H1 (cell line): ENCODE measurements around the gene NEUROG1. TPM values are rescaled to one million over a fixed set of nuclear protein-coding genes. Genes with fewer than 3 reads are reported as not detected.

Experiments used
- CTBP2 ChIP-seq: IDR thresholded peaks from 2 replicates; pipeline ENCODE4 v1.7.0; 2011; ENCODE audit warnings: borderline replicate concordance, mild to moderate bottlenecking, moderate library complexity, mixed read lengths, low read length; ENCODE audit not compliant: insufficient read depth, insufficient read length
- EZH2 ChIP-seq: fragments of 200-600 bp; sonication (generic); IDR thresholded peaks from 2 replicates; pipeline ENCODE4 v1.7.1; 2012; ENCODE audit warnings: low read depth, mild to moderate bottlenecking, moderate library complexity, low read length, inconsistent platforms; ENCODE audit not compliant: severe bottlenecking
- HDAC2 ChIP-seq, 2 experiments: fragments of 300-600 bp in 1 of 2; sonication (generic) in 1 of 2; IDR thresholded peaks; 2 replicates each; pipeline ENCODE4 v1.6.1; 2011 to 2012; ENCODE audit warnings: low read depth in 2 of 2, low read length in 2 of 2, mild to moderate bottlenecking in 2 of 2, moderate library complexity in 2 of 2, borderline replicate concordance in 1 of 2, inconsistent platforms in 1 of 2
- KDM5A ChIP-seq: fragments of 200-600 bp; IDR thresholded peaks from 2 replicates; pipeline ENCODE4 v1.7.1; 2012; ENCODE audit warnings: mild to moderate bottlenecking, low read length, inconsistent platforms, mixed read lengths
- NANOG ChIP-seq: IDR thresholded peaks from 2 replicates; pipeline ENCODE4 v1.6.1; 2011; ENCODE audit warnings: low read length, low read depth, mild to moderate bottlenecking, inconsistent platforms; ENCODE audit not compliant: insufficient read depth, poor library complexity, severe bottlenecking
- PHF8 ChIP-seq: fragments of 200-600 bp; sonication (generic); conservative IDR thresholded peaks from 2 replicates; pipeline ENCODE4 v1.7.1; 2012; ENCODE audit warnings: low read depth, mild to moderate bottlenecking, inconsistent platforms, low read length, moderate library complexity
- POU5F1 ChIP-seq: IDR thresholded peaks from 2 replicates; pipeline ENCODE4 v1.6.1; 2011; ENCODE audit warnings: low read depth, mild to moderate bottlenecking, low read length, moderate library complexity
- SP1 ChIP-seq: IDR thresholded peaks from 2 replicates; pipeline ENCODE4 v1.6.1; 2011; ENCODE audit warnings: low read depth, low read length
- SUZ12 ChIP-seq: fragments of 200-600 bp; sonication (generic); IDR thresholded peaks from 2 replicates; pipeline ENCODE4 v1.6.1; 2012; ENCODE audit warnings: mild to moderate bottlenecking, inconsistent platforms, low read length, moderate library complexity, mixed read lengths
- TBP ChIP-seq: IDR thresholded peaks from 2 replicates; pipeline ENCODE4 v1.6.1; 2011; ENCODE audit warnings: low read depth, low read length, improper control_type of control experiment
- YY1 ChIP-seq: IDR thresholded peaks from 2 replicates; pipeline ENCODE4 v1.6.1; 2011; ENCODE audit warnings: low read depth, mild to moderate bottlenecking, low read length
- polyA plus RNA-seq, 7 experiments: library from polyadenylated mRNA; depleted of rRNA in 3 of 7; stranded (reverse) in 5 of 7; unstranded in 2 of 7; fragments of >200 nt in 5 of 7; fragments of 200-250 nt in 2 of 7; gene quantifications; 1 replicate in 5 of 7; 2 replicates in 1 of 7; 4 replicates in 1 of 7; pipeline versions ENCODE4 v1.2.1 to v1.2.3, GENCODE V29; 2011 to 2013; ENCODE audit warnings: missing spikeins in 2 of 7, mixed read lengths in 2 of 7
- total RNA-seq: library from RNA; stranded (reverse); fragmentation: NEBNext Ultra II Directional; extraction: Animal tissue kit (Norgen Biotek cat#: 25700); gene quantifications from 2 replicates; pipeline ENCODE4 v1.2.1, GENCODE V29; 2021
- TF ChIP-seq, protein P1 (sequence below): IDR thresholded peaks from 2 replicates; pipeline ENCODE4 v1.6.1; 2012; ENCODE audit warnings: inconsistent platforms
- TF ChIP-seq, protein P2 (sequence below): IDR thresholded peaks from 2 replicates; pipeline ENCODE4 v1.6.1; 2012; ENCODE audit warnings: inconsistent platforms
- TF ChIP-seq, protein P3 (sequence below), 3 experiments: IDR thresholded peaks; 1 replicate in 2 of 3; 2 replicates in 1 of 3; pipeline versions ENCODE4 v1.5.1 to v1.6.1; 2011; ENCODE audit warnings: low read length in 3 of 3, mild to moderate bottlenecking in 3 of 3, inconsistent platforms in 2 of 3, low read depth in 1 of 3, moderate library complexity in 1 of 3; ENCODE audit not compliant: insufficient read depth in 1 of 3; ENCODE audit errors: control extremely low read depth in 1 of 3
- TF ChIP-seq, protein P4 (sequence below): IDR thresholded peaks from 2 replicates; pipeline ENCODE4 v1.6.1; 2011; ENCODE audit warnings: low read depth, mild to moderate bottlenecking, low read length; ENCODE audit not compliant: insufficient read depth

NEUROG1 gene
- total and polyA plus RNA-seq, 2 of the 8 experiments (the other 6 are each of a cell fraction or from before 2014, with no cell fraction given) = not detected

DNA sequence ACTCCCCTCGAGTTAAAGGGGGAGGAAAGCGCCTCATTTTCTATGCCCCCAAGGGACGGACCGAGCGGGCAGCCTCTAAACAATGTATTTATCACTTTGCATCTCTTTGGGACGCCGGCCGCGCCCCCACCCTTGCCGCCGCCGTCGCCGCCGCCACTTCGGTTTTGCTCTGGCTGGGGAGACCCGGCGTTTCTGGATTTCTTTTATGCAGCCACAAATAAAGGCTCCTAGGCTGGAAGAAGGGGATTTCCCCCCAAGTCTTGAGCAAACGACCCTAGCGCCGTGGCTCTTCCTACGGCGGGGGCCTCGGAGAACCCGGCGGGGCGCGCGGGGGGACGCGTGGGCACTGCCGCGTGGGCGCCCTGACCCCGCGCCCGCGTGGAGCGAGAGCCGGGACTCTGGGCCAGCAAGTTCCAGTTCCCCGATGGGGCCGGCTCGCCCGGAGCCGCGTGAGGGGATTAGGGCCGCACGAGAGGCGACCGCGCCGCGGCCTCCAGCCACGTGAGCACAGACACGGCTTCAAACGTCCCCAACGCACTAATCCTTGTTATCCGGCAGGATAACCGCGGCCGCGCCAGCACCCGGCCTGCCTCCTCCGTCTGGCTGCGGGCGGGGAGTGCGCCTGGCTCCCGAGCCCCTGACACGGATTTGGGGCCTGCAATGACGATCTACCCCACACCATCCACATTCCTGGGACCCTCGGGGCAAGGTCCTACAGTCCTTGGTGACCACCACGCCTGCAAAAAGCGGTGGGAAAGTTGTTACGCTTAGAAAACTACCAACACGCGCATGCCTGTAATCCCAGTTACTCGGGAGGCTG lies 7.9 kb upstream of the NEUROG1 start (continued):
- no peak for TF ChIP-seq YY1
- TF ChIP-seq EZH2 = peak; percentile 91
- no peak for TF ChIP-seq TBP
- no peak for TF ChIP-seq NANOG
- TF ChIP-seq POU5F1 = no peak
- TF ChIP-seq, protein P1, sequence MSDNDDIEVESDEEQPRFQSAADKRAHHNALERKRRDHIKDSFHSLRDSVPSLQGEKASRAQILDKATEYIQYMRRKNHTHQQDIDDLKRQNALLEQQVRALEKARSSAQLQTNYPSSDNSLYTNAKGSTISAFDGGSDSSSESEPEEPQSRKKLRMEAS = peak; percentile 68
- TF ChIP-seq KDM5A = no peak
- 0 out of 4 replicates have a peak, but pooled peaks of 1 of the 2 experiments have one; percentile 61 for TF ChIP-seq HDAC2 (IDR thresholded peaks at IDR 0.05; ENCODE audit: borderline replicate concordance in 1 of 2, low read depth in 2 of 2, low read length in 2 of 2)
- no peak for TF ChIP-seq SP1
- TF ChIP-seq PHF8 = no peak
- TF ChIP-seq, protein P2, sequence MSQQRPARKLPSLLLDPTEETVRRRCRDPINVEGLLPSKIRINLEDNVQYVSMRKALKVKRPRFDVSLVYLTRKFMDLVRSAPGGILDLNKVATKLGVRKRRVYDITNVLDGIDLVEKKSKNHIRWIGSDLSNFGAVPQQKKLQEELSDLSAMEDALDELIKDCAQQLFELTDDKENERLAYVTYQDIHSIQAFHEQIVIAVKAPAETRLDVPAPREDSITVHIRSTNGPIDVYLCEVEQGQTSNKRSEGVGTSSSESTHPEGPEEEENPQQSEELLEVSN = peak; percentile 64
- TF ChIP-seq, protein P3, sequence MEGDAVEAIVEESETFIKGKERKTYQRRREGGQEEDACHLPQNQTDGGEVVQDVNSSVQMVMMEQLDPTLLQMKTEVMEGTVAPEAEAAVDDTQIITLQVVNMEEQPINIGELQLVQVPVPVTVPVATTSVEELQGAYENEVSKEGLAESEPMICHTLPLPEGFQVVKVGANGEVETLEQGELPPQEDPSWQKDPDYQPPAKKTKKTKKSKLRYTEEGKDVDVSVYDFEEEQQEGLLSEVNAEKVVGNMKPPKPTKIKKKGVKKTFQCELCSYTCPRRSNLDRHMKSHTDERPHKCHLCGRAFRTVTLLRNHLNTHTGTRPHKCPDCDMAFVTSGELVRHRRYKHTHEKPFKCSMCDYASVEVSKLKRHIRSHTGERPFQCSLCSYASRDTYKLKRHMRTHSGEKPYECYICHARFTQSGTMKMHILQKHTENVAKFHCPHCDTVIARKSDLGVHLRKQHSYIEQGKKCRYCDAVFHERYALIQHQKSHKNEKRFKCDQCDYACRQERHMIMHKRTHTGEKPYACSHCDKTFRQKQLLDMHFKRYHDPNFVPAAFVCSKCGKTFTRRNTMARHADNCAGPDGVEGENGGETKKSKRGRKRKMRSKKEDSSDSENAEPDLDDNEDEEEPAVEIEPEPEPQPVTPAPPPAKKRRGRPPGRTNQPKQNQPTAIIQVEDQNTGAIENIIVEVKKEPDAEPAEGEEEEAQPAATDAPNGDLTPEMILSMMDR (IDR thresholded peaks at IDR 0.05; ENCODE audit: control extremely low read depth in 1 of 3, insufficient read depth in 1 of 3, low read depth in 1 of 3, low read length in 3 of 3) = no peak
- peak; percentile 90; the same call in 1 of the 2 replicates for TF ChIP-seq SUZ12
- peak; percentile 41 for TF ChIP-seq CTBP2
- TF ChIP-seq, protein P4, sequence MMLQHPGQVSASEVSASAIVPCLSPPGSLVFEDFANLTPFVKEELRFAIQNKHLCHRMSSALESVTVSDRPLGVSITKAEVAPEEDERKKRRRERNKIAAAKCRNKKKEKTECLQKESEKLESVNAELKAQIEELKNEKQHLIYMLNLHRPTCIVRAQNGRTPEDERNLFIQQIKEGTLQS = no peak
- TF ChIP-seq, all 59 proteins: peak for 9
